GM12878 (cell line): ENCODE data around the gene CIDEC. TPM values are rescaled to one million over a fixed set of nuclear protein-coding genes. Genes with fewer than 3 reads are reported as not detected.

ENCODE experiments used
- ATAC-seq: fragments of 200-7000 bp; cut with Tn5 transposase; 3 replicates; pipeline ENCODE4 v1.9.1; 2020; ENCODE audit warnings: mild to moderate bottlenecking, moderate library complexity
- BruUV-seq: library from RNA; stranded (reverse); fragments of 400-500 nt; replicated peaks from 2 replicates; lab custom pipeline; 2021; lab: Mats Ljungman, UMichigan
- CTCF ChIA-PET: fragments of 300-600 bp; sonication (Branson Sonifier 250); formaldehyde crosslinking; extraction: SDS; loops from one replicate; lab custom pipeline; 2021; ENCODE audit warnings: inconsistent platforms; lab: Yijun Ruan, JAX
- POLR2A ChIA-PET: fragments of 350-600 bp; formaldehyde crosslinking; extraction: SDS; loops from one replicate; lab custom pipeline; 2021; ENCODE audit warnings: inconsistent platforms; lab: Charles Lee
- RAD21 ChIA-PET: fragments of 300-600 bp; sonication (Branson Sonifier 250); formaldehyde crosslinking; loops from one replicate; lab custom pipeline; 2023; ENCODE audit warnings: antibody characterized with exemption; ENCODE audit not compliant: unreplicated experiment; lab: Charles Lee
- SMC1A ChIA-PET: fragments of 300-600 bp; sonication (Branson Sonifier 250); formaldehyde crosslinking; loops from one replicate; lab custom pipeline; 2023; ENCODE audit not compliant: unreplicated experiment, uncharacterized antibody; lab: Charles Lee
- DNase-seq: peaks from one replicate; pipeline ENCODE4 v3.0.0-alpha.2; 2011; ENCODE audit warnings: low read depth, low spot score
- FAIRE-seq: peaks from 3 replicates; lab custom pipeline; 2011; peaks lifted over from hg19 to GRCh38; lab: Jason Lieb, UNC
- H2AFZ ChIP-seq: 2 replicates; pipeline ENCODE4 v1.6.0; 2011; ENCODE audit warnings: low read depth, low read length, control low read depth; ENCODE audit not compliant: control insufficient read depth
- H3K27ac ChIP-seq: 2 replicates; pipeline ENCODE4 v1.5.1; 2011; ENCODE audit warnings: control low read depth; ENCODE audit not compliant: control insufficient read depth, insufficient read depth
- H3K27me3 ChIP-seq, 2 experiments: replicated peaks in 1 of 2; 2 replicates each; pipeline versions ENCODE4 v1.6.0 to v1.6.1; 2011; ENCODE audit warnings: low read length in 1 of 2; ENCODE audit not compliant: control insufficient read depth in 2 of 2, insufficient read depth in 2 of 2
- H3K36me3 ChIP-seq, 2 experiments: 2 replicates each; pipeline ENCODE4 v1.5.1; 2011; ENCODE audit warnings: low read length in 1 of 2; ENCODE audit not compliant: control insufficient read depth in 2 of 2, insufficient read depth in 2 of 2
- H3K4me1 ChIP-seq: 2 replicates; pipeline ENCODE4 v1.6.1; 2011; ENCODE audit warnings: mild to moderate bottlenecking, low read length, moderate library complexity, mixed read lengths; ENCODE audit not compliant: control insufficient read depth, insufficient read depth
- H3K4me2 ChIP-seq: 2 replicates; pipeline ENCODE4 v1.6.0; 2011; ENCODE audit warnings: control low read depth; ENCODE audit not compliant: control insufficient read depth, insufficient read depth
- H3K4me3 ChIP-seq: fragments of 200-600 bp; sonication (generic); 2 replicates; pipeline ENCODE4 v1.5.1; 2016
- H3K79me2 ChIP-seq: 2 replicates; pipeline ENCODE4 v1.6.0; 2011; ENCODE audit warnings: low read length; ENCODE audit not compliant: control insufficient read depth, insufficient read depth
- H3K9ac ChIP-seq: 2 replicates; pipeline ENCODE4 v1.8.0; 2011; ENCODE audit warnings: low read length, control low read depth, mixed read lengths; ENCODE audit not compliant: control insufficient read depth, insufficient read depth
- H3K9me3 ChIP-seq: replicated peaks from 3 replicates; pipeline ENCODE4 v1.5.1; 2011; ENCODE audit warnings: mild to moderate bottlenecking, low read length; ENCODE audit not compliant: control insufficient read depth, insufficient read depth
- H4K20me1 ChIP-seq: 2 replicates; pipeline ENCODE4 v1.6.0; 2011; ENCODE audit not compliant: control insufficient read depth, insufficient read depth
- BHLHE40 ChIP-seq, 2 experiments: fragments of 450-650 bp in 1 of 2; IDR thresholded peaks; 2 replicates each; pipeline ENCODE4 v1.6.1; 2011 to 2017; ENCODE audit warnings: low read depth in 2 of 2, borderline replicate concordance in 1 of 2, improper control_type of control experiment in 1 of 2, low read length in 1 of 2, mild to moderate bottlenecking in 1 of 2
- BRCA1 ChIP-seq: IDR thresholded peaks from 2 replicates; pipeline ENCODE4 v1.6.1; 2011; ENCODE audit warnings: low read depth, low read length, improper control_type of control experiment
- CHD4 ChIP-seq: fragments of 200-600 bp; sonication (generic); IDR thresholded peaks from 2 replicates; pipeline ENCODE4 v1.6.1; 2016; ENCODE audit warnings: mild to moderate bottlenecking
- DPF2 ChIP-seq: fragments of 450-650 bp; IDR thresholded peaks from 2 replicates; pipeline ENCODE4 v1.6.1; 2017; ENCODE audit warnings: mild to moderate bottlenecking
- EGR1 ChIP-seq, 2 experiments: IDR thresholded peaks; 1 replicate in 1 of 2; 2 replicates in 1 of 2; pipeline ENCODE4 v1.6.1; 2011 to 2012; ENCODE audit warnings: low read depth in 2 of 2, low read length in 2 of 2, borderline replicate concordance in 1 of 2, mild to moderate bottlenecking in 1 of 2, moderate library complexity in 1 of 2
- FOS ChIP-seq: IDR thresholded peaks from 3 replicates; pipeline ENCODE4 v1.6.1; 2011; ENCODE audit warnings: borderline replicate concordance; ENCODE audit not compliant: insufficient read length; ENCODE audit errors: extremely low read depth
- MEF2B ChIP-seq: fragments of 450-650 bp; IDR thresholded peaks from 2 replicates; pipeline ENCODE4 v1.6.1; 2018; ENCODE audit warnings: mild to moderate bottlenecking, moderate library complexity; ENCODE audit not compliant: partially characterized antibody, poor library complexity, severe bottlenecking
- NFYB ChIP-seq: IDR thresholded peaks from 2 replicates; pipeline ENCODE4 v1.6.1; 2011; ENCODE audit warnings: low read depth, mild to moderate bottlenecking, low read length, improper control_type of control experiment, moderate library complexity; ENCODE audit not compliant: insufficient read depth
- PRDM15 ChIP-seq: fragments of 450-650 bp; formaldehyde crosslinking; IDR thresholded peaks from 2 replicates; pipeline ENCODE4 v1.4.0; 2020; ENCODE audit warnings: mild to moderate bottlenecking, moderate library complexity
- STAT1 ChIP-seq: fragments of 450-650 bp; conservative IDR thresholded peaks from 2 replicates; pipeline ENCODE4 v1.6.1; 2014; ENCODE audit warnings: antibody characterized with exemption, mild to moderate bottlenecking
- WRNIP1 ChIP-seq: IDR thresholded peaks from 2 replicates; pipeline ENCODE4 v1.6.1; 2011; ENCODE audit warnings: low read depth, low read length, improper control_type of control experiment, borderline replicate concordance
- ZBTB11 ChIP-seq: fragments of 450-650 bp; formaldehyde crosslinking; IDR thresholded peaks from 2 replicates; pipeline ENCODE4 v1.5.0; 2022; ENCODE audit warnings: mild to moderate bottlenecking, missing genetic modification characterization
- ZNF274 ChIP-seq: IDR thresholded peaks from one replicate; pipeline ENCODE4 v1.8.0; 2011; ENCODE audit not compliant: insufficient read length, insufficient read depth
- WGBS: methylation state at CpG from one replicate; pipeline ENCODE4 v1.1.6; 2016; ENCODE audit warnings: low lambda C conversion rate; ENCODE audit not compliant: insufficient replicate concordance, insufficient coverage; ENCODE audit errors: missing lambda C conversion rate; 5-methylcytosine and 5-hydroxymethylcytosine counted together
- in situ Hi-C: fragments of 300-500 bp; cut with MboI; formaldehyde crosslinking; loops from 9 replicates; pipeline ENCODE4 v1.14.3; 2018; ENCODE audit warnings: mixed read lengths
- intact Hi-C: fragments of 100-400 bp; cut with micrococcal nuclease; formaldehyde crosslinking; loops from one replicate; pipeline ENCODE4 v1.14.2; 2022; ENCODE audit not compliant: unreplicated experiment
- polyA plus RNA-seq, 11 experiments: library from polyadenylated mRNA; depleted of rRNA in 4 of 11; unstranded in 6 of 11; stranded (reverse) in 5 of 11; fragments of >200 nt; fragmentation: Nextera tagmentation in 4 of 11; fragmentation: Illumina TruSeq in 1 of 11; extraction: Ambion mirVana in 4 of 11; extraction: Trizol in 1 of 11; gene quantifications; 1 replicate in 1 of 11; 2 replicates in 10 of 11; pipeline versions ENCODE4 v1.2.1 to v1.2.3, GENCODE V29; 2011 to 2016; ENCODE audit warnings: inconsistent platforms in 2 of 11, missing spikeins in 2 of 11, low read depth in 1 of 11
- total RNA-seq, 4 experiments: library from RNA; depleted of rRNA in 3 of 4; stranded (reverse); fragments of >200 nt in 3 of 4; fragmentation: Illumina TruSeq in 1 of 4; extraction: Trizol in 1 of 4; gene quantifications; 2 replicates each; pipeline versions ENCODE4 v1.2.1 to v1.2.3, GENCODE V29; 2013 to 2021
- TF ChIP-seq, protein P1 (sequence below): fragments of 450-650 bp; IDR thresholded peaks from 2 replicates; pipeline ENCODE4 v1.6.1; 2016; ENCODE audit warnings: mild to moderate bottlenecking

Gene CIDEC
- total and polyA plus RNA-seq, 10 of the 15 experiments (the other 5 are each of a cell fraction or from before 2014, with no cell fraction given) = 0.10 to 0.49 TPM; not detected in 8

GRCh38 chr3:9869955-9870354, 10.1 kb downstream of the CIDEC start:
- intact Hi-C loops = no loop called here
- H3K27me3 ChIP-seq = no peaks in the 10 kb centered on the region
- RAD21 ChIA-PET = no interaction called here
- no peak overlapping the region for H3K4me3 ChIP-seq
- H3K27ac ChIP-seq = no peak overlapping the region
- H2AFZ ChIP-seq = no peak overlapping the region
- POLR2A ChIA-PET = no interaction called here
- H4K20me1 ChIP-seq = no peaks in the 10 kb centered on the region
- H3K9ac ChIP-seq = no peak overlapping the region
- SMC1A ChIA-PET = no interaction called here
- no peak for DNase-seq
- no TSS peak for BruUV-seq
- no peaks in the 10 kb centered on the region for H3K4me1 ChIP-seq
- CTCF ChIA-PET = interaction anchor here (1.0 to 1.1 kb wide), 2 partner anchors 10 to 14 kb away, joined by 3 read pairs; partner anchors contain the start of gene CIDEC
- no peak for FAIRE-seq
- no peak for ATAC-seq
- 55% methylated on average over 5 of the region's 5 CpGs for WGBS
- H3K4me2 ChIP-seq = no peak overlapping the region
- no peaks in the 10 kb centered on the region for H3K36me3 ChIP-seq
- in situ Hi-C loops = no loop called here
- no peaks in the 10 kb centered on the region for H3K9me3 ChIP-seq
- H3K79me2 ChIP-seq = no peaks in the 10 kb centered on the region
- no peak for TF ChIP-seq CHD4
- TF ChIP-seq STAT1 = no peak
- TF ChIP-seq FOS = no peak
- TF ChIP-seq EGR1 (IDR thresholded peaks at IDR 0.05; ENCODE audit: borderline replicate concordance in 1 of 2, low read depth in 2 of 2, low read length in 2 of 2) = no peak
- TF ChIP-seq, protein P1, sequence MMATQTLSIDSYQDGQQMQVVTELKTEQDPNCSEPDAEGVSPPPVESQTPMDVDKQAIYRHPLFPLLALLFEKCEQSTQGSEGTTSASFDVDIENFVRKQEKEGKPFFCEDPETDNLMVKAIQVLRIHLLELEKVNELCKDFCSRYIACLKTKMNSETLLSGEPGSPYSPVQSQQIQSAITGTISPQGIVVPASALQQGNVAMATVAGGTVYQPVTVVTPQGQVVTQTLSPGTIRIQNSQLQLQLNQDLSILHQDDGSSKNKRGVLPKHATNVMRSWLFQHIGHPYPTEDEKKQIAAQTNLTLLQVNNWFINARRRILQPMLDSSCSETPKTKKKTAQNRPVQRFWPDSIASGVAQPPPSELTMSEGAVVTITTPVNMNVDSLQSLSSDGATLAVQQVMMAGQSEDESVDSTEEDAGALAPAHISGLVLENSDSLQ = no peak
- TF ChIP-seq PRDM15 (CRISPR knock-in tag) = no peak
- TF ChIP-seq BRCA1 = no peak
- no peak for TF ChIP-seq WRNIP1
- TF ChIP-seq NFYB = no peak
- no peak for TF ChIP-seq BHLHE40 (IDR thresholded peaks at IDR 0.05; ENCODE audit: borderline replicate concordance in 1 of 2, low read depth in 2 of 2, low read length in 1 of 2)
- no peak for TF ChIP-seq MEF2B
- TF ChIP-seq DPF2 = no peak
- no peak for TF ChIP-seq ZNF274
- no peak for TF ChIP-seq ZBTB11
